HepG2 (cell line): ENCODE measurements around the gene EPG5. TPM values are rescaled to one million over a fixed set of nuclear protein-coding genes. Genes with fewer than 3 reads are reported as not detected.

Source experiments
- ATAC-seq: fragments of 200-7000 bp; cut with Tn5 transposase; 3 replicates; pipeline ENCODE4 v1.9.1; 2020; ENCODE audit warnings: mild to moderate bottlenecking, moderate library complexity
- BruUV-seq: library from RNA; stranded (reverse); fragments of 400-500 nt; replicated peaks from 2 replicates; lab custom pipeline; 2021; lab: Mats Ljungman, UMichigan
- CTCF ChIA-PET: fragments of 300-600 bp; formaldehyde crosslinking; extraction: SDS; loops from one replicate; lab custom pipeline; 2021; ENCODE audit warnings: low total read pairs, inconsistent platforms, low intra/inter-chr PET ratio; lab: Yijun Ruan, JAX
- POLR2A ChIA-PET: fragments of 350-600 bp; sonication (Branson Sonifier 250); formaldehyde crosslinking; loops from one replicate; lab custom pipeline; 2020; ENCODE audit warnings: antibody characterized with exemption, inconsistent platforms; lab: Yijun Ruan, JAX
- DNase-seq: peaks from one replicate; pipeline ENCODE4 v3.0.0-alpha.2; 2015; ENCODE audit warnings: low spot score
- FAIRE-seq: peaks from 3 replicates; lab custom pipeline; 2011; peaks lifted over from hg19 to GRCh38; lab: Jason Lieb, UNC
- H2AFZ ChIP-seq: one replicate; pipeline ENCODE4 v1.6.1; 2011; ENCODE audit warnings: low read length, inconsistent platforms
- H3K27ac ChIP-seq: fragments of 300-600 bp; 3 replicates; pipeline ENCODE4 v1.8.0; 2011; ENCODE audit warnings: mixed run types, mild to moderate bottlenecking, mixed read lengths, low read length, inconsistent platforms; ENCODE audit not compliant: insufficient read depth; ENCODE audit errors: extremely low read length
- H3K27me3 ChIP-seq, 2 experiments: fragments of 200-600 bp in 1 of 2; 2 replicates in 1 of 2; 3 replicates in 1 of 2; pipeline versions ENCODE4 v1.6.0 to v1.8.0; 2011; ENCODE audit warnings: low read length in 2 of 2, mild to moderate bottlenecking in 2 of 2, moderate library complexity in 2 of 2, inconsistent platforms in 1 of 2; ENCODE audit not compliant: insufficient read depth in 2 of 2, control insufficient read depth in 1 of 2
- H3K36me3 ChIP-seq, 2 experiments: fragments of 200-600 bp in 1 of 2; replicated peaks in 1 of 2; 2 replicates in 1 of 2; 3 replicates in 1 of 2; pipeline versions ENCODE4 v1.5.1 to v1.8.0; 2011; ENCODE audit warnings: low read length in 2 of 2, inconsistent platforms in 1 of 2; ENCODE audit not compliant: insufficient read depth in 2 of 2, control insufficient read depth in 1 of 2
- H3K4me1 ChIP-seq: 2 replicates; pipeline ENCODE4 v1.5.1; 2012; ENCODE audit warnings: low read length, inconsistent platforms; ENCODE audit not compliant: insufficient read depth
- H3K4me2 ChIP-seq: 2 replicates; pipeline ENCODE4 v1.6.0; 2011; ENCODE audit warnings: low read depth, low read length, inconsistent platforms
- H3K4me3 ChIP-seq, 3 experiments: fragments of 200-600 bp in 1 of 3; sonication (generic), shearing (Covaris generic) in 1 of 3; replicated peaks in 1 of 3; 2 replicates each; pipeline ENCODE4 v1.5.1; 2011 to 2016; ENCODE audit warnings: low read length in 3 of 3, inconsistent platforms in 2 of 3, low read depth in 2 of 3, mild to moderate bottlenecking in 2 of 3, control low read depth in 1 of 3, mixed read lengths in 1 of 3; ENCODE audit not compliant: insufficient read depth in 1 of 3
- H3K79me2 ChIP-seq: one replicate; pipeline ENCODE4 v1.6.1; 2011; ENCODE audit warnings: low read length, inconsistent platforms; ENCODE audit not compliant: insufficient read depth
- H3K9ac ChIP-seq: 2 replicates; pipeline ENCODE4 v1.6.0; 2011; ENCODE audit warnings: mild to moderate bottlenecking, low read depth, low read length, inconsistent platforms; ENCODE audit not compliant: insufficient read depth
- H3K9me3 ChIP-seq: 2 replicates; pipeline ENCODE4 v1.5.1; 2012; ENCODE audit warnings: mild to moderate bottlenecking, low read length
- H4K20me1 ChIP-seq: 2 replicates; pipeline ENCODE4 v1.6.0; 2011; ENCODE audit warnings: inconsistent platforms, mild to moderate bottlenecking, low read length, moderate library complexity; ENCODE audit not compliant: insufficient read depth
- CBX1 ChIP-seq: IDR thresholded peaks from one replicate; pipeline ENCODE4 v1.6.1; 2016; ENCODE audit warnings: antibody characterized with exemption, low read depth
- EEA1 ChIP-seq: sonication (generic); formaldehyde crosslinking; IDR thresholded peaks from 2 replicates; pipeline ENCODE4 v1.5.1; 2020; ENCODE audit warnings: mild to moderate bottlenecking, missing genetic modification reagents, borderline replicate concordance
- GTF3A ChIP-seq: sonication (generic); formaldehyde crosslinking; conservative IDR thresholded peaks from 2 replicates; pipeline ENCODE4 v1.4.0; 2020; ENCODE audit warnings: mild to moderate bottlenecking, missing genetic modification reagents
- ISL2 ChIP-seq: sonication (generic); formaldehyde crosslinking; IDR thresholded peaks from 2 replicates; pipeline ENCODE4 v1.5.0; 2020; ENCODE audit warnings: missing genetic modification reagents
- PAX8 ChIP-seq: sonication (generic); formaldehyde crosslinking; IDR thresholded peaks from 2 replicates; pipeline ENCODE4 v1.8.0; 2022; ENCODE audit warnings: mild to moderate bottlenecking, missing genetic modification reagents, borderline replicate concordance
- POLR2A ChIP-seq, 2 experiments: IDR thresholded peaks; 2 replicates each; pipeline ENCODE4 v1.6.1; 2011; ENCODE audit warnings: low read depth in 2 of 2, low read length in 2 of 2, mild to moderate bottlenecking in 1 of 2, moderate library complexity in 1 of 2; ENCODE audit not compliant: insufficient read depth in 1 of 2
- U2AF2 ChIP-seq: fragments of 200-400 bp; formaldehyde crosslinking; IDR thresholded peaks from 2 replicates; pipeline ENCODE4 v1.6.1; 2017; ENCODE audit warnings: low read depth, mild to moderate bottlenecking, low read length
- ZFP82 ChIP-seq: sonication (generic); formaldehyde crosslinking; IDR thresholded peaks from 2 replicates; pipeline ENCODE4 v1.5.1; 2020; ENCODE audit warnings: mild to moderate bottlenecking, missing genetic modification reagents, borderline replicate concordance
- ZNF12 ChIP-seq: sonication (generic); formaldehyde crosslinking; IDR thresholded peaks from 2 replicates; pipeline ENCODE4 v1.5.0; 2020; ENCODE audit warnings: missing genetic modification reagents
- ZNF331 ChIP-seq: sonication (generic); formaldehyde crosslinking; IDR thresholded peaks from 2 replicates; pipeline ENCODE4 v1.4.0; 2020; ENCODE audit warnings: missing genetic modification reagents
- ZNF468 ChIP-seq: sonication (generic); formaldehyde crosslinking; IDR thresholded peaks from 2 replicates; pipeline ENCODE4 v1.8.0; 2022; ENCODE audit warnings: mild to moderate bottlenecking, moderate library complexity, missing genetic modification reagents
- WGBS: methylation state at CpG from one replicate; pipeline ENCODE4 v1.1.6; 2017; ENCODE audit warnings: low lambda C conversion rate; 5-methylcytosine and 5-hydroxymethylcytosine counted together
- in situ Hi-C: cut with HindIII; loops from 2 replicates; pipeline ENCODE4 v1.10.0; 2017; ENCODE audit warnings: low pct_unique_long_range_greater_than_20kb; ENCODE audit not compliant: extremely low pct_ligation_motif_present
- intact Hi-C: fragments of 100-400 bp; cut with micrococcal nuclease; formaldehyde crosslinking; loops from one replicate; pipeline ENCODE4 v1.10.0; 2022; ENCODE audit not compliant: unreplicated experiment
- polyA plus RNA-seq, 8 experiments: library from polyadenylated mRNA; depleted of rRNA in 3 of 8; stranded (reverse) in 7 of 8; unstranded in 1 of 8; fragments of >200 nt; fragmentation: Illumina TruSeq in 4 of 8; extraction: Trizol in 4 of 8; gene quantifications; 2 replicates each; pipeline versions ENCODE4 v1.2.1 to v1.2.3, GENCODE V29; 2011 to 2016; ENCODE audit warnings: low read depth in 4 of 8, missing spikeins in 1 of 8, mixed read lengths in 1 of 8; ENCODE audit not compliant: insufficient read depth in 1 of 8
- total RNA-seq, 5 experiments: library from RNA; depleted of rRNA; stranded (reverse); fragments of >200 nt; fragmentation: Illumina TruSeq; extraction: Trizol; gene quantifications; 2 replicates each; pipeline ENCODE4 v1.2.3, GENCODE V29; 2016; ENCODE audit warnings: low read depth in 1 of 5

Gene EPG5
- total and polyA plus RNA-seq, 2 of the 13 experiments (the other 11 are each of a cell fraction or from before 2014, with no cell fraction given) = 6.7 to 9.3 TPM

- FAIRE-seq (no peak), DNase-seq (no peak), ATAC-seq (no peak)
- Histone ChIP-seq H3K36me3 (no peaks in the 10 kb centered on the region), H3K9ac (no peak overlapping the region), H3K79me2 (no peaks in the 10 kb centered on the region), H4K20me1 (no peaks in the 10 kb centered on the region), H3K27me3 (peaks cover 0 to 3% of the 10 kb centered on the region in 2 experiments; a peak in 1 of 5 replicates), H3K9me3 (no peaks in the 10 kb centered on the region), H3K4me1 (no peaks in the 10 kb centered on the region), H2AFZ (no peak overlapping the region), H3K27ac (no peak overlapping the region), H3K4me2 (no peak overlapping the region), H3K4me3 (no peak overlapping the region)
- TF ChIP-seq CBX1 (no peak), EEA1 (CRISPR knock-in tag) (no peak), GTF3A (no peak), U2AF2 (no peak), POLR2A (IDR thresholded peaks at IDR 0.05; ENCODE audit: insufficient read depth in 1 of 2, low read depth in 2 of 2, low read length in 2 of 2) (no peak), PAX8 (CRISPR knock-in tag) (no peak), ZNF12 (CRISPR knock-in tag) (no peak), ZNF331 (CRISPR knock-in tag) (no peak), ZNF468 (CRISPR knock-in tag) (no peak), ZFP82 (CRISPR knock-in tag) (no peak)
- no TSS peak for BruUV-seq
- CTCF ChIA-PET = no interaction called here
- WGBS = 32% methylated on average over 5 of the region's 5 CpGs
- intact Hi-C loops = no loop called here
- in situ Hi-C loops = no loop called here
- POLR2A ChIA-PET = no interaction called here
These were observed 46.5 kb upstream of the EPG5 start for GRCh38 chr18:46013484-46014189.

- no peak overlapping the region for H3K27ac ChIP-seq
- DNase-seq = no peak
- in situ Hi-C loops (no loop called here), intact Hi-C loops (no loop called here)
- CTCF ChIA-PET = no interaction called here
- no peaks in the 10 kb centered on the region for H3K79me2 ChIP-seq
- H3K9me3 ChIP-seq = no peaks in the 10 kb centered on the region
- H2AFZ ChIP-seq = no peak overlapping the region
- peaks cover 0 to 4% of the 10 kb centered on the region in 2 experiments; a peak in 1 of 5 replicates for H3K27me3 ChIP-seq
- no peaks in the 10 kb centered on the region for H3K4me1 ChIP-seq
- no peaks in the 10 kb centered on the region for H3K36me3 ChIP-seq
- BruUV-seq = no TSS peak
- WGBS = 63% methylated on average over 4 of the region's 4 CpGs
- no peak overlapping the region for H3K4me3 ChIP-seq
- no peak for TF ChIP-seq ISL2 (CRISPR knock-in tag)
- H3K4me2 ChIP-seq = no peak overlapping the region
- no peak for ATAC-seq
- FAIRE-seq = no peak
- H3K9ac ChIP-seq = no peak overlapping the region
- POLR2A ChIA-PET = no interaction called here
- no peaks in the 10 kb centered on the region for H4K20me1 ChIP-seq
These were observed 43.5 kb upstream of the EPG5 start for GRCh38 chr18:46010676-46011075.
